T-helper 2 cell treated with Interferon-gamma antibody and Interleukin-4, amounts not matched to agents 5 μg/mL and 100 μg/mL, for 36 hours (primary cell): ENCODE data around the gene OR6B2.
A peak's percentile ranks its signal among the peaks of the same experiment; 100 is the strongest.

Experiments used
- DNase-seq: peaks from one replicate; pipeline ENCODE4 v3.0.0; 2021; ENCODE audit warnings: low spot score
- H3K27ac Mint-ChIP-seq: one replicate; pipeline ENCODE4 v1.8.0; 2021; ENCODE audit warnings: mild to moderate bottlenecking, mixed read lengths
- H3K27me3 Mint-ChIP-seq: one replicate; pipeline ENCODE4 v1.8.0; 2021; ENCODE audit warnings: low read depth, mixed read lengths
- H3K36me3 Mint-ChIP-seq: one replicate; pipeline ENCODE4 v1.8.0; 2021; ENCODE audit warnings: low read depth, mixed read lengths
- H3K4me1 Mint-ChIP-seq: one replicate; pipeline ENCODE4 v1.8.0; 2021; ENCODE audit warnings: low read depth, mixed read lengths
- H3K4me3 Mint-ChIP-seq: one replicate; pipeline ENCODE4 v1.8.0; 2022; ENCODE audit warnings: mild to moderate bottlenecking, moderate library complexity, mixed read lengths
- H3K9me3 Mint-ChIP-seq: one replicate; pipeline ENCODE4 v1.8.0; 2021; ENCODE audit warnings: mixed read lengths

Gene OR6B2

DNA sequence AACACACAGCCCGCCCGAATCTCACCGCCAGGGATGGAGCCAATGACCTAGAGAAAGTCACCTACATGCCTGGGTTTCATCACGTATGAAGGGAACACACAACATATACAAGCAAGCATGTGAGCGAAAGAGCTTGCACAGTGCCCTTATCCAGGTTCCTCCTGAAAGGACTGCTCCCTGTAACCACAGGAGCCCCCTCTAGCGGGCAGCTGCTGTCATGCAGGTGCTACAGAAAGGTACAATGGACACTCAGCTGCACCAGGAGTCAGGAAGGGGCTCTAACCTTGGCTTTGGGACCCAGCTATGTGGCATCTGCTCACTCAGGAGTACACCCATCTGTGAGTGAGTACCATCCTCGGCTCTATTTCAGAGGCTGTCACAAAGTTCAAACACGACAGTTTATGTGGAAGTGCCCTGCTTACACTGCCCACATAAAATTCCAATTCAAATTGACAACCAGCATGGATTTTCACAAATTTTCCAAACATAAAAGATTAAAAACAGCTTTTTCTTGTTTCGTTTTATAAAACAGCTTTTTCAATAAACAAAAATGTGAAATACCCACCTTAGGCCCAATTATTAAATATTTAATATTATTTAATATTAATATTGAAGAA lies 8.6 kb downstream of the OR6B2 start:
- Mint-ChIP-seq H3K4me3 (no peak overlapping the region), H3K36me3 (peaks cover 26% of the 10 kb centered on the region), H3K27ac (no peak overlapping the region), H3K27me3 (no peaks in the 10 kb centered on the region), H3K9me3 (no peaks in the 10 kb centered on the region), H3K4me1 (peaks cover 15% of the 10 kb centered on the region)
- peak; percentile 45 for DNase-seq

DNA sequence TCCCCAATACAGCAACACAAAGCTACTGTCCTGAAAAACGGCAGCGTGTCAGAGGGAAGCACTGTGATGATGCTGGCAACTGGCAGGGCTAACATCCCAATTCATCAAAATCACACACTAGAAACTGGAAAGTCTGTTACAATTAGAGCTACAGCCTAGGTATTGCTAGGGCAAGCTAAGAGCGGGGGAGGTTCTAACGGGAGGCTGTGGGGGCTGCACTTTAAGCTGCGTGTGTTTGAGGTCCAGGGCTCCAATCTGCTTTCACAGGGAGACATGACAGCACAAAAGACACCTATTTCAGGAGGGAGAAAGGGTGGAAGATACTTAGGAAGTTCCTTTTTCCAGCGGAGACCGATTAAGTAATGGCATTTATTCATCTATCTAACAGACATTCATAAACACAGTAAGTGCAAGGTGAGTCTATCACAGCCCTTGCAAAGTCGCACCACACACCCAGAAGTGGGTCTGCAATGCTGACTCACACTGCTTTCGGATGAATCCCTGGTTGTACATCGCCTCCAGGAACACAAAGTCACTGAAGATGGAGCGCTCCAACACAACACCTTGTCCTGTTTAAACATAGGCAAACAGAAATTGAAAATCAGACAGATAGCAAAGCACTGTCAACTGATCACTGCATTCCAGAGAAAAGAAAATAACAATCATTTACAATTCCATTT lies 12.0 kb downstream of the OR6B2 start:
- Mint-ChIP-seq H3K4me3 (no peak overlapping the region), H3K27me3 (no peaks in the 10 kb centered on the region), H3K9me3 (no peaks in the 10 kb centered on the region)

DNA sequence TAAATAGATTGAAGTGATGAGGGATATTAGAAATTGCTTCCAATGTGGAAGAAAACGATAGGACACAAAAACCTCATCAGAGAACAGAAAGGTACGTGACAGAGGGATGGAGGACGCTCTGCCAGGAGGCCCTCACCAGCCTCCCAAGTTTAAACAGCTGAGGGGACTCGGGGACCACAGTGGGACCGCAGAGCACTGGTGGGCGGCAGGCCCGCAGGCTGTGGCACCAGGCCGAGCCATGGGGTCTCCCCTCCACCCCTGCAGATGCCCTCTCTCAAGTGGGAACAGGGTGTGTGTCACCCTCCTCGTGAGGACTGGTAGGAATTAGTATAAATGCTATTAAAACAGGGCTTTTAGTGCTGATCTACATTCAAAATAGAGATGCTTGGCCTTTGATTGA lies 15.9 kb downstream of the OR6B2 start:
- no peaks in the 10 kb centered on the region for H3K9me3 Mint-ChIP-seq
- H3K27me3 Mint-ChIP-seq, result no peaks in the 10 kb centered on the region

More for the DNA sequence above, 12.0 kb downstream of the OR6B2 start:
- Mint-ChIP-seq H3K27ac (no peak overlapping the region), H3K4me1 (peaks cover 4% of the 10 kb centered on the region), H3K36me3 (peaks cover 36% of the 10 kb centered on the region)
- no peak for DNase-seq

DNA sequence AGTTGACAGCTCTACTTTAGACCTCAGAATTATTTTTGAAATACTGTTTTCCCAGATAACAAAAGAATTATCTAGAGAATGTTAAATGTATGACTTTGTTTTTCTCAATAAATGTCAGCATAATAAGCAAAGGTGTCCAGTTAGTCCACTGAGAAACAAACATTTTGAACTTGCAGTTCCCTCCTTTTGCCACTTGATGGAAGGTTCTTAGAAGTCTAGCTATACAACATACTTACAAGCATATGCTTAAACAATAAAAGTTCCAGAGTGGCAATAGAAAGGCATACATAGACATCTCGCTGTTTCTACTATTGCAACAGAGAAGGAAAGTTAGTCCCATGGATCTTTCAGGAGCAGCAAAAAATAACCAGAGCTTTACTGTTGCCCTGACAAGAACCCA lies 16.9 kb downstream of the OR6B2 start:
- no peaks in the 10 kb centered on the region for H3K27me3 Mint-ChIP-seq
- DNase-seq, result no peak
- H3K27ac Mint-ChIP-seq, result no peak overlapping the region
- peaks cover 32% of the 10 kb centered on the region for H3K36me3 Mint-ChIP-seq
- H3K9me3 Mint-ChIP-seq, result no peaks in the 10 kb centered on the region
- no peaks in the 10 kb centered on the region for H3K4me1 Mint-ChIP-seq
- no peak overlapping the region for H3K4me3 Mint-ChIP-seq

More for the DNA sequence above, 15.9 kb downstream of the OR6B2 start:
- no peak for DNase-seq
- H3K36me3 Mint-ChIP-seq, result peaks cover 37% of the 10 kb centered on the region
- no peak overlapping the region for H3K4me3 Mint-ChIP-seq
- no peaks in the 10 kb centered on the region for H3K4me1 Mint-ChIP-seq
- no peak overlapping the region for H3K27ac Mint-ChIP-seq

DNA sequence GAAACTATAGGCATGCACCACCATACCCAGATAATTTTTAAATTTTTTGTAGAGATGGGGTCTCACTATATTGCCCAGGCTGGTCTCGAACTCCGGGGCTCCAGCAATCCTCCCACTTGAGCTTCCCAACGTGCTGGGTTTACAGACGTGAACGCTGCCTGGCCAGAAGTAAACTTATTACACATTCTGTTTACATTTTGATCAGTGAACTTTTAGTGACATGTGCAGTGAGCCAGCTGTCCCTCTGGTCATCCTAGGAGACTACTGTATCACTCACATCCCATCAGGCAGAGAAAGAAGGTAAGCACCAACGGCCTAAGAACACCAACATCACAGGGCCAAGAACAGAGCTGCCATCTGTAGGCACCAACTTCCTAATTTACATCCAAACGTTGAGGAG lies 27.2 kb downstream of the OR6B2 start:
- Mint-ChIP-seq H3K9me3 (no peaks in the 10 kb centered on the region), H3K27me3 (no peaks in the 10 kb centered on the region), H3K4me3 (no peak overlapping the region), H3K36me3 (peaks cover 48% of the 10 kb centered on the region), H3K27ac (no peak overlapping the region), H3K4me1 (no peaks in the 10 kb centered on the region)
- no peak for DNase-seq

DNA sequence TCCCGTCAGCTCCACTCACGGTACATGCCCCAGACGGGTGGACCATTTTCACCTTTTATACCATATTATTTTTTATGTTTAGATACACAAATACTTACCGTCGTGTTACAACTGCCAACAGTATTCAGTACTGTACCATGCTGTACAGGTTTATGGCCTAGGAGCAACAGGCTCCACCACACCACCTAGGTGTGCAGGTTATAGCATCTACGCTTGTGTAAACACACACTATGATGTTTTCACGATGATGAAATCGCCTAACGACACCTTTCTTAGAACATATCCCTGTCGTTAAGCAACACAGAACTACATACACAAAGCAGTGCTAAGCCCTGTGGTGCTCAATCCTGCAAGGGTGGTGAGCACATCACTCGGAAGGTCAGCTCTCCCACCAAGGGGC lies 29.6 kb downstream of the OR6B2 start:
- no peaks in the 10 kb centered on the region for H3K27me3 Mint-ChIP-seq
- H3K4me3 Mint-ChIP-seq, result no peak overlapping the region
- no peak for DNase-seq
- H3K9me3 Mint-ChIP-seq, result no peaks in the 10 kb centered on the region
- H3K36me3 Mint-ChIP-seq, result peaks cover 32% of the 10 kb centered on the region
- H3K27ac Mint-ChIP-seq, result no peak overlapping the region
- no peaks in the 10 kb centered on the region for H3K4me1 Mint-ChIP-seq

DNA sequence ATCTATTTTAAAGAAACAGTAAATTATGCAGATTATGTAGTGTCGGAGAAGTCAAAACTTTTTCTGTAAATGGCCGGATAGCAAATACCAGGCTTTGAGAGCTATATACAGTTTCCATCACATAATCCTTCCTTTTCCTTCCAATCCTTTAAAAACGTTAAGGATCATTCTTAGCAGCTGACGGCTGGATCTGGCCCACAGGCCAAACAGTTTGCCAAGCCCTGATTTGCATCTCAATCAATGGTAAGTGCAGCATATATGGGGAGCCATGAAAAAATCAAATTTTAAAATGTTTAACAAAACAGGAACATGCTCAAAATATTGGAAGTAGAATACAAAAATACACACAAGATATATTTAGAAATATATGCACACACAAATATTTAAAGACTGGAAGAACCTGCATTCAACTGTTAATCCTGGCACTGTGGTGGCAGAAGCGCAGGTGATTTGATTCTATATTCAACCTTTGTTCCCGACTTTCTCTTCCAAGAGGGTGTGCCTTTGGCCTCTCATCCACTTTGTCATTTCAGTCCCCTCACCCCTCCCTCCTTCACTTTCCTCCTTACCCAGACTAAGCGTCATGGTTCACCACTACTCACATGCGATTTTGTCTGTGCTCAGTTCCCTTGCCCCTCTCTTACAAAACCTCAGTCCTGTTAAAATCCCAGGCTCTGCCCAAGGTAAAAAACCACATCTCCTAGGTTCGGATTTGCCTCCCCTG lies 32.4 kb downstream of the OR6B2 start:
- Mint-ChIP-seq H3K27ac (no peak overlapping the region), H3K27me3 (no peaks in the 10 kb centered on the region), H3K4me1 (no peaks in the 10 kb centered on the region), H3K4me3 (no peak overlapping the region), H3K9me3 (no peaks in the 10 kb centered on the region), H3K36me3 (peaks cover 23% of the 10 kb centered on the region)
- DNase-seq, result no peak

DNA sequence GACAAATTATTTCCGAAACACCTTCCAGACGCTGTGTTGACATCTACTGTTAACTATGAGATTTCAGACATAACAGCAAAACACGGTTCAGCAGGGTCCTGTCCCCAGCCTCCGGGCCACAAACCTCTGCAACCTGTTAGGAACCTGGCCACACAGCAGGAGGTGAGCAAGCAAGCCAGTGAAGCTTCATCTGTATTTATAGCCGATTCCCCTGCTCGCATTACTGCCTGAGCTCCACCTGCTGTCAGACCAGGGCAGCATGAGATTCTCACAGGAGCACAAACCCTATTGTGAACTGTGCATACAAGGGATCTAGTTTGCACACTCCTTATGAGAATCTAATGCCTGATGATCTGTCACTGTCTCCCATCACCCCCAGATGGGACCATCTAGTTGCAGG lies 36.1 kb downstream of the OR6B2 start:
- H3K4me1 Mint-ChIP-seq, result no peaks in the 10 kb centered on the region
- no peak overlapping the region for H3K27ac Mint-ChIP-seq
- no peaks in the 10 kb centered on the region for H3K9me3 Mint-ChIP-seq
- peaks cover 18% of the 10 kb centered on the region for H3K36me3 Mint-ChIP-seq
- no peak overlapping the region for H3K4me3 Mint-ChIP-seq
- no peak for DNase-seq
- H3K27me3 Mint-ChIP-seq, result no peaks in the 10 kb centered on the region

DNA sequence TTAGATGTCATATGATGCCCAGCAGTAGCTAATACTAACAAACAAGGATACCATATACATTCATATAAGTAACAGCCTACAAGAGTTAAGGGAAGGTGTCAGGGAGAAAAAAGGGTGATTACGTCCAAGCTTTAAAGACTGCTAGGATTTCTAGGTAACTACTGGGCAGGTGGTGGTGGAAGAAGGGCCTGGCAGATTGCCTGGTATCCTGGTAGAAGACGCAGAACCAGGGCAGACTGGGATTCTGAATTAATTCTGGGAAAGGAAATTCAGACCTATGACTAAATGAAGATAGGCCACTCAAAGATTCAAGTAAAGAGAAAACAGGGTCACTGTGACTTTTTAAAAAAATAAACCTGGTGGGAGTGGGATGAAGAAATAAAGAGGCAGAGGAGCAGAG lies 36.9 kb downstream of the OR6B2 start:
- Mint-ChIP-seq H3K4me1 (no peaks in the 10 kb centered on the region), H3K27ac (no peak overlapping the region), H3K4me3 (no peak overlapping the region), H3K9me3 (no peaks in the 10 kb centered on the region), H3K27me3 (no peaks in the 10 kb centered on the region), H3K36me3 (peaks cover 25% of the 10 kb centered on the region)
- no peak for DNase-seq

DNA sequence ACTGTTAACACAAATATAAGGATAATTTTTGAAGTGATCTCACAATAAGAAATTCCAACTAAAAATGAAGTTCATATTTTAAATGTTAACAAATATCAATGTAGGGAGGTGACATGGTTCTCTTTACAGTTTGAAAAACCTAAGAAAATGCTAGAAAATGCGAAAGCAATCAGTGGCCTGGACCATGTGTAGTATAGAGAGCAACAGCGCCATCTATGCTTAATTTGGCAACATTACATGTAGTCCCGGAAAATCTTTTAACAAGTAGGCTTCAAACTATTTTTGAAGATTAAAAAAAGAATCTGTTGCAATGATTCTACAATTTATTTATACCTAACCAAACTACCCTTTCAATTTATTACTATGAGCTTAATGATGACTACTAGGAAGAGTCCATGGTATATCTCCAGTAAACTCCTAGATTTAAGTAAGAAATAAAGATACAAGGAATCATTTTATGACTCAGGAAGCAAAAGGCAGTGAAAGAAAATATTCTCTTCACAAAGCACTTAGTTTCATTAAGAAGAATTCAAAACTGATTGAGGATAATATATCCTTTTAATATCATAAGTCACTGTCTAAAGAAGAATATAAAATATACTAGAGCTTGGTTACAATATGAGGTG lies 38.4 kb downstream of the OR6B2 start:
- Mint-ChIP-seq H3K4me1 (no peaks in the 10 kb centered on the region), H3K4me3 (no peak overlapping the region), H3K36me3 (peaks cover 30% of the 10 kb centered on the region), H3K27ac (no peak overlapping the region), H3K27me3 (no peaks in the 10 kb centered on the region), H3K9me3 (no peaks in the 10 kb centered on the region)
- DNase-seq, result no peak

DNA sequence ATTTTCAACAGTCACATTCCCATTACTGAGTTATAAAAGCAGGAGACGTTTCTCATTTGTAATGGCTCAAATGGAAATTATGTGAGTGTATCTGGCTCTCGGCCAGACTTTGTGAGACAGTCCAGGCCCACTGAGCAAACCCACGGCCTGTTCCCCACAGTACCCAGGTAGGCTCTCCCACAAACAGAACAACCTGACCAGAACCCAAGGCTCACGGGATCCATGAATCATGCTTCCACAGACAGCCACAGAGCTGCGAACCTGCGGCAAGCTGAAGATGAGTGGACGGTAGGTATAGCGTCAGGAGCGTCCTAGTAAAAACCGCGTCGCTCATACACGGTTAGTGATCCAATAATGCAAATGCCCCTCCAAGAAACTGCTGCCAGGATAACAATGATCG lies 39.3 kb downstream of the OR6B2 start:
- Mint-ChIP-seq H3K27me3 (no peaks in the 10 kb centered on the region), H3K27ac (no peak overlapping the region), H3K4me3 (no peak overlapping the region), H3K36me3 (peaks cover 37% of the 10 kb centered on the region), H3K9me3 (no peaks in the 10 kb centered on the region), H3K4me1 (no peaks in the 10 kb centered on the region)
- no peak for DNase-seq

DNA sequence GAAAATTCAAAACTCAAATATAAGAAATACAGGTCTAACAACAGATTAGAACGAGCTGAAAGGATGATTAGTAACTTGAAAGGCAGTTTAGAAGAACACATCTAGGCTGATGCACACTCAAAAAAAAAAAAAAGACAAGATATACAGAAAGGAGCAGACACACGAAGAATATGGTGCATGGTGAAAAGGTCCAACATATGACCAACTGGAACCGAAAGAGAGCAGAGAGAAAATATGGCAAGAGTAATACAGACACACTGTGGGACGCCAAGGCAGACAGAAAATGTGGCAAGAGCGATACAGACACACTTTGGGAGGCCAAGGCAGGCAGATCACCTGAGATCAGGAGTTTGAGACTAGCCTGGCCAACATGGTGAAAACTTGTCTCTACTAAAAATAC lies 44.9 kb downstream of the OR6B2 start:
- Mint-ChIP-seq H3K27me3 (no peaks in the 10 kb centered on the region), H3K36me3 (peaks cover 50% of the 10 kb centered on the region), H3K27ac (no peak overlapping the region), H3K4me1 (no peaks in the 10 kb centered on the region), H3K4me3 (no peak overlapping the region), H3K9me3 (peaks cover 8% of the 10 kb centered on the region)
- DNase-seq, result no peak

DNA sequence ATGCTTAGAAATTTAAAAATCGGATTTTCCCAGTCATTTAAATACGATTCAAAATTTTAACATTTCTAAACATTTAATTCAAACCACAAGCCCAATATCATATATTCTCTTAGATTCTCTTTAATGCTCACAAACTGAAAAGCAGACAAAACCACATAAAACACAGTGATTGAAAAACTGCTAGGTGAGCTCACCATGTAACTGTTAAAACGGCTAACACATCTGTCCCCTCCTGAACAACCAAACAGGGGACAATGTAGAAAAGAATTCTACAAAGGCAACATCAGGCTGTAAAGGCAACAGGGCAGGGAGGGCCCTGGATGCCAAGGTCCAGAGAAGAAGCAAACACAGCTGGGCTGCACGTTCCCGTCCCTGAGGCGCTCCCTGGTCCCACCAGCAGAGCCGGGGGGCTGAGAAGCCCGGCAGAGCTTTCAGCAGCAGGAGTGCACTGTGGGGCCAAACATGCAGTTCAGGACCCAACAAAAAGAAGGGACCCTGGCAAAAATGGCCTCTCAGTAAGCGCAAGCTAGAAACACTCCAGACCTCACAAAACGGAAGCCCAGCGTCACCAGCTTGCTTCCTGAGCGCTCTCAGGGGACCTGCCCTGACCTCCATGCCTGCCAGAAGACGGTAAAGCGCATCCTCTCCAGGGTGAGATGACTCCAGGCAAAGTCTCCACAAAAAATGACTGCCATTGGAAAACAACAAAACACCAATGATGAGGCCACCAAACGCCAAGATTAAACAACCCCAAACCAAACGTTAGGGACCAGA lies 45.6 kb downstream of the OR6B2 start:
- Mint-ChIP-seq H3K4me1 (no peaks in the 10 kb centered on the region), H3K9me3 (peaks cover 8% of the 10 kb centered on the region), H3K27ac (no peak overlapping the region), H3K36me3 (peaks cover 48% of the 10 kb centered on the region), H3K4me3 (no peak overlapping the region), H3K27me3 (no peaks in the 10 kb centered on the region)
- DNase-seq, result no peak
